Bone marrow (tissue), 2 donors: ENCODE results near the gene ACOT12.

ENCODE experiments used
- DNase-seq, 2 donors: peaks; one replicate each; lab custom pipeline; 2025; lab: John Stamatoyannopoulos, UW

ACOT12 gene

GRCh38 chr5:81290146-81290545 lies 103.8 kb downstream of the ACOT12 start:
- no peak for DNase-seq

DNA sequence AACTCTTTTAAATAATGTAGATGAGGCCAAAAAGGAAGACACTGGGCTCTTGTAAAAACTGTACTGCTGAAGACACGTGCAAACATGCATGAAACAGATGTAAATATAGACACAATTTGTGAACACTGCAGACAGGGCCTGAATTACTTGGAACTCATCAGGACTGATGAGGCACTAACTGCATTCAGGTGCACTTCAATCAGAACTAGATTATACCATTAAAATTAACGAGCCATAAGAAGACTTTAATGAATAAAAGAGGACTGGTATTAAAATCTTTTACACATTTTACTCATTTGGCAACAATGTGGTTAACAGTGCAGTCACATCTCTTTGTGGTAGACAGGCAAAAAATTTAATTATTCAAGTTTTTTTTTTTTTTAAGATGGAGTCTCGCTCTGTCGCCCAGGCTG lies 105.9 kb downstream of the ACOT12 start:
- DNase-seq = no peak

DNA sequence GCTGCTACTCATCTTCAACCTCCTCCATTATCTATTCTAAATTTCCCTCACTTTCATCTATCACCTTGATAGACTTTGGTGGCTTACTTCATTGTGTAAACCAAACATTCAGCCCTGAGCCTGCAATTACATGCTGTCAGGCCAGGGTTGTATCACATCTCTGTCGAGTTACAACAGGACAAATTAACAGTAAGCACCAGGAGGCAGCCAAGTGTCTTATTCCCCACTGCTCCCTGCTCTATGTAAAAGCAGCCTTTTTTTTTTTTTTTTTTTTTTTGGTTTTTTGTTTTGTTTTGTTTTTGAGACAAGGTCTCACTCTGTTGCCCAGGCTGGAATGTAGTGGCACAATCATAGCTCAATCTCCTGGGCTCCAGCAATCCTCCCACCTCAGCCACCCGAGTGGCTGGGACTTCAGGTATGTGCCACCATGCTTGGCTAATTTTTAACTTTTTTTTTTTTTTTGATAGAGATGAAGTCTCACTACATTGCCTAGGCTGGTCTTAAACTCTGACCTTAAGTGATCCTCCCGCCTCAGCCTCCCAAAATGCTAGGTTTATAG lies 107.8 kb downstream of the ACOT12 start:
- DNase-seq = no peak

DNA sequence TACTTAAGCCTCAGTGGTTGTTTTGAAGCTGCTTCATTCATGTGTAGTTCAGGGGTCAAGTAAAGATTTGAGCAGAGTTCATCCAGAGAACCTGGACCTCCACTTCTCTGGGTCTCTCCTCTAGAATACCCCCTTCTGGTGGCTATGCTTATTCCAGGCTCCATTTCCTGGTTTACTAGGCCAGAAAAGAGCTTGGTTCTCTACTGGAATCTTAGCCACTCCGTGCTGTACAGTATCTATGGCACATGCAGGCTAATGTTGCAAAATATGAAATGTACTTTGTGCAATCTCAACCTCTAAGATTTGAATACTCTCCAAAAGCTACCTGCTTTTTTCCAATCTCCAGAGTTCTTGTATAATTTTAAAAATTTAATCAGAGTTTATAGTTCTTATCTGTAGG lies 110.0 kb downstream of the ACOT12 start:
- DNase-seq = no peak
